SIG-M5 (cell line): ENCODE measurements around the gene ZC3H13.

Experiments used
- DNase-seq: peaks from one replicate; lab custom pipeline; 2025; lab: John Stamatoyannopoulos, UW

ZC3H13 gene

DNA sequence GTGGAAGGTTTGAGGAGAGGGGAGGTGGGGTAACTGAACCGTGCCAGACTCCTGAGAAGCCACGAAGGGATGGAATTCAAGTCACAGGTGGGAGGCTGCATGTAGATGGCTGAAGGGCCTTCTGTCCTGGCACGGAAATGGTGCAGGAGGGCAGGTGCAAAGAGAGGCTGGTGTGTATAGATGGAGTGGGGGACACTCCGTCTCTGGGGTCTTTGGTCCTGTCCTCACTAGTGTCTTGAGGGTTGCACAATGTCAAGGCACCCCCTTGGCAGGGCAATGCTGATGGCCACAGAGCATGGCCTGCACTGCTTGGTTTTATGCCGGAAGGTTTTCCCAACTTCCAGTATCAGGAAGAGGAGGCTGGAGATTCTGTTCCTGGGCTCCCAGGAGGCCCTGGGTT is 118.3 kb downstream of the ZC3H13 start:
- no peak for DNase-seq

DNA sequence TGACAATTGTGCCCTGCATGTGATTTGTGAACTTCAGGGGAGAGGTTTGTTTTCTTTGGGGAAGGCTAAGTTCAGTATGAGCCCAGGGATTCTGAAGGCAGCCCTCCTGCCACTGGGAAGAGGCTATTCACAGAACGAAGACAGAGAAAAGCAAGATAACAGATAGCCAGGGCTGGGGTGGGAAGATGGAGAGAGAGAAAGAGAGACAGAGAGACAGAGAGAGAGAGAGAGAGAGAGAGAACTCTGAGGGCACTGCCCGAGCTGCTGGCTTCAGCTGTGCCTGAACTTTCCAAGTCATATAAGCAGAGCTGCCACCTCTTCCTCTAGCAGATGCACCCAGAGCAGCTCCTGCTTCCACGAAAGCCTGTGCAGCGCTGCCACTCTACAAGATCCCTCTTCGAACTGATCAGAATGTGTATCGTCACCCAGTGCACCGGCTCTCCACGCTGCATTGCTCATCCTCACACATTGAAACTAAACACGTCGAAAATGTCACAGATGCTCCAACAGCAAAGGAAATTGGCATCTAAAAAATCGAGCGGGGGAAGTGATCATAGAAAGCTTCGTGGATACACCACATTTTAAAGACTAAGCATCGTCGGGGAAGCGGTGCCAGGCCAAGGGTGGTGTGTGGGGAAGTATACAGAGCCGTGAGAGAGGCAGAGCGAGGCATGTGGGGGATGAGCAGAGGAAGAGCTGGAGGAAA is 119.2 kb downstream of the ZC3H13 start:
- DNase-seq = no peak

GRCh38 chr13:45932676-45933075 is 119.9 kb downstream of the ZC3H13 start:
- DNase-seq = peak; percentile 13

- DNase-seq = no peak
Measured at GRCh38 chr13:45932172-45932571, 120.4 kb downstream of the ZC3H13 start.

DNA sequence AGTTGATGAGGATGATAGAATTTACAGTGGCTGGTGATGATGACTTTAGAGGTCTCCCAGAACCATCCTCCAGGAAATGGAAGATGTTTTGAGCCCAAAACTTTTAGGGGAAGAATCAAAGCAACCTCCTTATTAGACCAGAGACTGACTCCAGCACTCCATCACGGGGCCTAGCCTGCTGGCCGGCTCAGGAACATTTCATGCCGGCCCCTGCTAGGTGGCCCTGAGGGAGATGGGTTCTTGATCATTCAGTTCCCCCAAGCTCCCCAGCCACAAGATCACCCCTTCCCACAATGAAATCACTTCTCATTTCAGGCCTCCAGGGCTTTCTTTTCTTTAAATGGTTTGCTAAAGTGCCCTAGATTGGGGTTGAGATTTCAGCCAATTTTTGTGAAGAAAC is 121.3 kb downstream of the ZC3H13 start:
- DNase-seq = no peak

DNA sequence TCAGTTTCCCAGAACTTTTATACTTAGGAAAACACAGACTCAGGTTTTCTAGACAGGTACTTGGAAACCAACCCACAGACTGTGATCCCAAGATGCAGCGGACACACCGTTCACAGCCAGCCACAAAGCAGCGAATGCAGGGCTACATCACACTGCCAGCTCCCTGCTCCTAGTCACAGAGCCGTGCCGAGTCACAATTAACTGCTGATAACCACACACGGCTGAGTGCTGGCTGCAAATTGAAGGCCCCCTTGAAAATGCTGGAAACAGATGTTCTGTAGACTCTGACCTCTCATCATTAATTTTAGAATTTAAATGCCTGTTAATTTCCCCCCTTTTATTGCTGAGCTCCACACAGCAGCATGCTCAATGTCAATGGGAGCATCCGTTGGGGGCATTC is 122.4 kb downstream of the ZC3H13 start:
- no peak for DNase-seq

GRCh38 chr13:45928843-45929242 is 123.7 kb downstream of the ZC3H13 start:
- DNase-seq = no peak

- DNase-seq = no peak
Measured at GRCh38 chr13:45928176-45928575, 124.4 kb downstream of the ZC3H13 start.

GRCh38 chr13:45926741-45927140 is 125.8 kb downstream of the ZC3H13 start:
- DNase-seq = no peak

DNA sequence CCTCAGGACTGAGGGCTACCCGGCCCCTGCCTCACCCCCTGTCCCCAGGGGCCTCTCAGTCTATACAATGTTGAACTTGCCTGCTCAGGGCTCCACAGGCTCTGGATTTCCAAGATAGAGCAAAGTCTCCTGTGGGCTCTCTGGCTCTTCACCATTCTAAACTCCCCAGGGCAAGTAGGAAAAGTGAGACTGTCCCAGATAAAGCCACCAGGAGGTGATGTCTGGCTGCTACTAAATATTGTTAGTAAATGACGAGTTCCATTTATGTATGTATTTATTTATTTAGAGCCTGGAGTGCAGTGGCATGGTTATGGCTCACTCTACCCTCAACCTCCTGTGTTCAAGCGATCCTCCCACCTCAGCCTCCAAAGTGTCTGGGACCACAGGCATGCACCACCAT is 127.4 kb downstream of the ZC3H13 start:
- no peak for DNase-seq

- DNase-seq = no peak
Measured at GRCh38 chr13:45921162-45921736, 131.3 kb downstream of the ZC3H13 start.

GRCh38 chr13:45918597-45918996 is 133.9 kb downstream of the ZC3H13 start:
- no peak for DNase-seq

- no peak for DNase-seq
Measured at GRCh38 chr13:45917019-45917418, 135.5 kb downstream of the ZC3H13 start.

DNA sequence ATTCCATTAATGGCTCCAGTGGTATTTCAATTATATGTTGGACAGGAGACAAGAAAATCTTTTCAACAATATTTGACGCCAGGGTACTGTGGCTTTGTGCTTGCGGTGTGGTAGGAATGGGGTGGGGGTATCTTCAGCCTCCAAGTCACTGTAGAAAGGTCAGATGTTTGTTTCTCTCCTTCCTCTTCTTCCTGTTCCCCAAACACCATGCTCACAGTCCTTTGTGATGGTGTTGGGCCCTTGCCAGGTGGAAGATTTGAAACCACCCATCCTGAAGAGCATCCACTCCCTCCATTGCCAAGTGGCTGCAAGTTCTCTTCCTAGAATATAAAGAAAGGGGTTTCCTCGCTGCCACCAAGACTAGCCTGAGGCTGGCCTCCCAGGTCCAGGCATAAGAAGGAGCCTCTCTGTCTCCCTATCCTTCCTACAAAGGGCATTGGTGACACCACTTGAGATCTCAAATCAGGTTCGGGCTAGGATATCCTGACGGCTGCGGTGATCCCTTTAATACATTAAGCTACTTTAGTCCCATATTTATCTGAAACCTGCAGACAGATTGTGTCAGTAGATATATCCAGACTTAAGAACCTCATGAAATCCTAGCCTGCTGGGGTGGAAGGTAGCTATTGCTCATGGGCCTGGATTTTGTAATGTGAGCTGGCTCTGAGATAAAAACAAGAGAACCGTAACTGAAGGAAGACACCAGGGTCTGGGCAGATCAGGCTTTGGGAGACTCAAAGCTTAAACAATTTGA is 136.7 kb downstream of the ZC3H13 start:
- no peak for DNase-seq

DNA sequence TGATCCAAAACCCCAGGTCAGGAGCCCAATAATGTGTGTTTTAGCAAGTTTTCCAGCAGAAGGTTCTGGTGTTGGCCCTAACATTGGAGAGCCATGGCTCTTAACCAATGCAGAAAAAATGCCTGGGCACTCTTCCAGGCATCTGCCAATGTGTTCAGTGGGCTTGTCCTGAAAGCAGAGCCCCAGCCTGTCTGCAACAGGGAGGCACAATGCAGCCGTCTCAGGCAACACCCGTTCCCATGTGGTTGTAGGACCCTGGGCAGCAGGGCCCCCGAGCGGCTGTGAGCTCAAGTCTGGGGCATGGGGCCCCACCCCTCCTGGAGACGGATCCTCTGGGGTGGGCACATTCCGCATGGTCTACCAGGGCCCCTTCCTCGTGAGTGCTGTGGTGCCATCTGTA is 142.9 kb downstream of the ZC3H13 start:
- DNase-seq = no peak

DNA sequence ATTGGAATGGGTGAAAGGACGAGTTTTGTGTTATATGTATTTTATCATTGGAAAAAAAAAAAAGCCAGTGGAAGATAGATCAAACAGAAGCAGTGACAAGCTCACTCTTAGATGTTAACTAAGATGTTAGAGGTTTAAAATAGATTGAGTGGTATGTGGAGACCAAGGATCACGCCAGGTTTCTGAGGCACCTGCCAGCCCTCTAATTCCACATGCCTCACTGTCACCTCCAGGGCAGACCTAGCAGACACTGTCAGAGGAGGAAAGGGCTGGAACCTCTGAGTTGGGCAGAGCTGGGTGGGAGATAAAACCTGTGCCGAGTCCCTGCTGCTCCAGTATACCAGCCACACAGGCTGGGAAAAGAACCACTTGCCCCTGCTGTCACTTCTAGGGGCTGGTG is 143.5 kb downstream of the ZC3H13 start:
- no peak for DNase-seq

DNA sequence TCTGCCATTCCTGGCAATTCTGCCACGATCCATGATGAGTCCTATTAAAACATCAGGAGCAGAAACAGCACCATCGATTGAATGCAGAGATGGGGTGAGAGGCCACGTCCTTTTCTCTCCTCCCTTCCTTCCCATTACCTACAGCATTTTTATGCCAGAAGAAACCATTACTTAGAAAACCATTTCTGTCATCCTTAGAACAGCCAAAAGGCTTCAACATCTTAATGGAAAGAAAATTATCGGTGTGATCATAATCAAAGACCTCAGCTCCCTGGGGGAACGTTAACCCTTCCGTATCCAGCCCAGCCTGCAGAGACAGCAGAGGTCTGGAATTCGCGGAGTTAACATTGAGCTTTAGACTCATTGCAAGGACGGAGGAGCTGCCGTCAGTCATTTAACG is 145.0 kb downstream of the ZC3H13 start:
- DNase-seq = no peak
